Keratinocyte (primary cell): ENCODE results near the gene ERVMER34-1. TPM values are rescaled to one million over a fixed set of nuclear protein-coding genes. Genes with fewer than 3 reads are reported as not detected.

Source experiments
- DNase-seq: peaks from one replicate; pipeline ENCODE4 v3.0.0-alpha.2; 2011; ENCODE audit warnings: low read depth, missing footprints, low spot score
- FAIRE-seq: peaks from 2 replicates; lab custom pipeline; 2011; peaks lifted over from hg19 to GRCh38; lab: Jason Lieb, UNC
- H2AFZ ChIP-seq: 2 replicates; pipeline ENCODE4 v1.6.0; 2012; ENCODE audit warnings: low read length, control low read depth, inconsistent platforms; ENCODE audit not compliant: control insufficient read depth
- H3K27ac ChIP-seq: 2 replicates; pipeline ENCODE4 v1.5.1; 2011; ENCODE audit warnings: low read length; ENCODE audit not compliant: control insufficient read depth, insufficient read depth
- H3K27me3 ChIP-seq: 3 replicates; pipeline ENCODE4 v1.6.0; 2011; ENCODE audit warnings: low read length; ENCODE audit not compliant: control insufficient read depth, insufficient read depth; ENCODE audit errors: extremely low read depth
- H3K36me3 ChIP-seq, 2 experiments: 2 replicates in 1 of 2; 3 replicates in 1 of 2; pipeline ENCODE4 v1.5.1; 2011; ENCODE audit warnings: low read length in 2 of 2, mild to moderate bottlenecking in 1 of 2; ENCODE audit not compliant: control insufficient read depth in 2 of 2, insufficient read depth in 2 of 2; ENCODE audit errors: extremely low read depth in 1 of 2
- H3K4me1 ChIP-seq: 3 replicates; pipeline ENCODE4 v1.5.1; 2011; ENCODE audit warnings: low read length; ENCODE audit not compliant: control insufficient read depth, insufficient read depth; ENCODE audit errors: extremely low read depth
- H3K4me2 ChIP-seq: 3 replicates; pipeline ENCODE4 v1.6.0; 2011; ENCODE audit warnings: low read depth, low read length; ENCODE audit not compliant: control insufficient read depth, insufficient read depth; ENCODE audit errors: extremely low read depth
- H3K4me3 ChIP-seq, 3 experiments: fragments of 200-600 bp in 1 of 3; sonication (generic) in 1 of 3; 2 replicates in 2 of 3; 3 replicates in 1 of 3; pipeline ENCODE4 v1.5.1; 2011 to 2016; ENCODE audit warnings: low read length in 3 of 3, mild to moderate bottlenecking in 3 of 3, control low read depth in 2 of 3, inconsistent platforms in 1 of 3, low read depth in 1 of 3, mixed read lengths in 1 of 3, mixed run types in 1 of 3, moderate library complexity in 1 of 3; ENCODE audit not compliant: control insufficient read depth in 2 of 3, insufficient read depth in 2 of 3; ENCODE audit errors: extremely low read depth in 1 of 3
- H3K79me2 ChIP-seq: 2 replicates; pipeline ENCODE4 v1.6.0; 2012; ENCODE audit warnings: low read length; ENCODE audit not compliant: control insufficient read depth, insufficient read depth
- H3K9ac ChIP-seq: 3 replicates; pipeline ENCODE4 v1.6.0; 2011; ENCODE audit warnings: low read length; ENCODE audit not compliant: control insufficient read depth, insufficient read depth; ENCODE audit errors: extremely low read depth
- H3K9me1 ChIP-seq: 3 replicates; pipeline ENCODE4 v1.6.0; 2011; ENCODE audit warnings: low read length; ENCODE audit not compliant: control insufficient read depth, insufficient read depth; ENCODE audit errors: extremely low read depth
- H3K9me3 ChIP-seq: 2 replicates; pipeline ENCODE4 v1.5.1; 2012; ENCODE audit warnings: low read depth, low read length; ENCODE audit not compliant: control insufficient read depth
- H4K20me1 ChIP-seq: 3 replicates; pipeline ENCODE4 v1.6.0; 2011; ENCODE audit warnings: low read length; ENCODE audit not compliant: control insufficient read depth, insufficient read depth; ENCODE audit errors: extremely low read depth
- EZH2 ChIP-seq: IDR thresholded peaks from one replicate; pipeline ENCODE4 v1.6.1; 2012; ENCODE audit warnings: inconsistent platforms, mild to moderate bottlenecking, low read length, moderate library complexity
- dilution Hi-C: fragments of 300-500 bp; cut with MboI; formaldehyde crosslinking; loops from one replicate; pipeline ENCODE4 v1.7.0; 2020; ENCODE audit warnings: low sequenced_read_pairs; ENCODE audit not compliant: extremely low pct_ligation_motif_present
- polyA plus RNA-seq, 5 experiments: library from polyadenylated mRNA; depleted of rRNA in 3 of 5; stranded (reverse) in 3 of 5; stranded (forward) in 1 of 5; unstranded in 1 of 5; fragments of >200 nt; gene quantifications; 1 replicate in 1 of 5; 2 replicates in 3 of 5; 3 replicates in 1 of 5; pipeline versions ENCODE4 v1.2.1 to v1.2.3, GENCODE V29; 2011 to 2012; ENCODE audit warnings: missing spikeins in 2 of 5, low read depth in 1 of 5, low replicate concordance in 1 of 5
- TF ChIP-seq, protein P1 (sequence below), 3 experiments: IDR thresholded peaks in 1 of 3; conservative IDR thresholded peaks in 1 of 3; optimal IDR thresholded peaks in 1 of 3; 2 replicates in 2 of 3; 3 replicates in 1 of 3; pipeline versions ENCODE3 to v1.5.1; 2011; ENCODE audit warnings: low read length in 3 of 3, mild to moderate bottlenecking in 3 of 3, moderate library complexity in 2 of 3, control low read depth in 1 of 3, inconsistent platforms in 1 of 3; ENCODE audit not compliant: insufficient read depth in 2 of 3; ENCODE audit errors: extremely low read depth in 1 of 3

The ERVMER34-1 gene
- polyA plus RNA-seq, 1 donor (not counting 4 experiments of a cell fraction or from before 2014, with no cell fraction given) = 4.3 TPM

DNA sequence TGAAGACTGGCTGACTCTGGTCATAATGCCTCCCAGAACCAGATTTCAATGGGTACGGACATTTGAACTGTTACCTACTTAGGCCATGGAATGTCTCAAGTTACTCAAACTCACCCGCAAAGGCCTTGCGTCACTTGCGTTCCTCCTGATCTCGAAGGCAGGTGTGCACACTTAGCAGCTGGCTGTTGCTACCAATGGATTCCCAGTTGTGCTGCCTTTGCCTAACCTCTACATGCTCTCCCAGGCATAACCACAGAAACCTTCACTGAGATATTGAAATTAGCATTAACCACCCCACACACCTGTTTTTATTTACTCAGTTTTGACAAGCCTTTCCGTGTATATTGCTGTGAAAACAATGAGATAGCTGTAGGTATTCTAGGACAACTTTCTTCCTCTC is 2.8 kb downstream of the ERVMER34-1 start:
- Histone ChIP-seq H3K4me3 (no peak overlapping the region), H3K9me3 (no peaks in the 10 kb centered on the region), H3K27ac (no peak overlapping the region), H3K4me2 (no peak overlapping the region), H4K20me1 (no peaks in the 10 kb centered on the region), H3K9ac (no peak overlapping the region), H3K79me2 (no peaks in the 10 kb centered on the region), H3K4me1 (peaks cover 6% of the 10 kb centered on the region), H3K9me1 (no peaks in the 10 kb centered on the region), H3K27me3 (no peaks in the 10 kb centered on the region), H3K36me3 (peaks cover 0 to 2% of the 10 kb centered on the region in 2 experiments), H2AFZ (no peak overlapping the region)
- FAIRE-seq (no peak), DNase-seq (no peak)
- dilution Hi-C loops = no loop called here
- no peak for TF ChIP-seq EZH2
- TF ChIP-seq, protein P1, sequence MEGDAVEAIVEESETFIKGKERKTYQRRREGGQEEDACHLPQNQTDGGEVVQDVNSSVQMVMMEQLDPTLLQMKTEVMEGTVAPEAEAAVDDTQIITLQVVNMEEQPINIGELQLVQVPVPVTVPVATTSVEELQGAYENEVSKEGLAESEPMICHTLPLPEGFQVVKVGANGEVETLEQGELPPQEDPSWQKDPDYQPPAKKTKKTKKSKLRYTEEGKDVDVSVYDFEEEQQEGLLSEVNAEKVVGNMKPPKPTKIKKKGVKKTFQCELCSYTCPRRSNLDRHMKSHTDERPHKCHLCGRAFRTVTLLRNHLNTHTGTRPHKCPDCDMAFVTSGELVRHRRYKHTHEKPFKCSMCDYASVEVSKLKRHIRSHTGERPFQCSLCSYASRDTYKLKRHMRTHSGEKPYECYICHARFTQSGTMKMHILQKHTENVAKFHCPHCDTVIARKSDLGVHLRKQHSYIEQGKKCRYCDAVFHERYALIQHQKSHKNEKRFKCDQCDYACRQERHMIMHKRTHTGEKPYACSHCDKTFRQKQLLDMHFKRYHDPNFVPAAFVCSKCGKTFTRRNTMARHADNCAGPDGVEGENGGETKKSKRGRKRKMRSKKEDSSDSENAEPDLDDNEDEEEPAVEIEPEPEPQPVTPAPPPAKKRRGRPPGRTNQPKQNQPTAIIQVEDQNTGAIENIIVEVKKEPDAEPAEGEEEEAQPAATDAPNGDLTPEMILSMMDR (optimal IDR thresholded peaks at IDR 0.05 in 1 of 3, IDR thresholded peaks at IDR 0.05 in 1 of 3, conservative IDR thresholded peaks at IDR 0.05 in 1 of 3; ENCODE audit: extremely low read depth in 1 of 3, insufficient read depth in 2 of 3, low read length in 3 of 3) = no peak

GRCh38 chr4:52744588-52744987 is 6.6 kb downstream of the ERVMER34-1 start:
- no peak for DNase-seq
- H3K9ac ChIP-seq = no peak overlapping the region
- no peak overlapping the region for H2AFZ ChIP-seq
- H4K20me1 ChIP-seq = no peaks in the 10 kb centered on the region
- no peak overlapping the region for H3K27ac ChIP-seq
- H3K27me3 ChIP-seq = no peaks in the 10 kb centered on the region
- no peaks in the 10 kb centered on the region for H3K9me3 ChIP-seq
- no peak for TF ChIP-seq EZH2
- TF ChIP-seq, protein P1 (optimal IDR thresholded peaks at IDR 0.05 in 1 of 3, IDR thresholded peaks at IDR 0.05 in 1 of 3, conservative IDR thresholded peaks at IDR 0.05 in 1 of 3; ENCODE audit: extremely low read depth in 1 of 3, insufficient read depth in 2 of 3, low read length in 3 of 3) = no peak
- H3K4me2 ChIP-seq = no peak overlapping the region
- dilution Hi-C loops = no loop called here
- no peak overlapping the region for H3K4me3 ChIP-seq
- H3K36me3 ChIP-seq = peaks cover 0 to 2% of the 10 kb centered on the region in 2 experiments
- H3K9me1 ChIP-seq = no peaks in the 10 kb centered on the region
- FAIRE-seq = no peak
- H3K4me1 ChIP-seq = no peaks in the 10 kb centered on the region
- no peaks in the 10 kb centered on the region for H3K79me2 ChIP-seq
